GM03348 (cell line): ENCODE measurements around the gene PTPRR.
"Not testable (repeated sequence)": the region's sequence is repeated elsewhere in the genome, so short reads cannot be mapped to it uniquely, and the experiment has no call there.

Source experiments
- DNase-seq: peaks from one replicate; pipeline ENCODE4 v3.0.0; 2012; ENCODE audit warnings: low spot score

The PTPRR gene

DNA sequence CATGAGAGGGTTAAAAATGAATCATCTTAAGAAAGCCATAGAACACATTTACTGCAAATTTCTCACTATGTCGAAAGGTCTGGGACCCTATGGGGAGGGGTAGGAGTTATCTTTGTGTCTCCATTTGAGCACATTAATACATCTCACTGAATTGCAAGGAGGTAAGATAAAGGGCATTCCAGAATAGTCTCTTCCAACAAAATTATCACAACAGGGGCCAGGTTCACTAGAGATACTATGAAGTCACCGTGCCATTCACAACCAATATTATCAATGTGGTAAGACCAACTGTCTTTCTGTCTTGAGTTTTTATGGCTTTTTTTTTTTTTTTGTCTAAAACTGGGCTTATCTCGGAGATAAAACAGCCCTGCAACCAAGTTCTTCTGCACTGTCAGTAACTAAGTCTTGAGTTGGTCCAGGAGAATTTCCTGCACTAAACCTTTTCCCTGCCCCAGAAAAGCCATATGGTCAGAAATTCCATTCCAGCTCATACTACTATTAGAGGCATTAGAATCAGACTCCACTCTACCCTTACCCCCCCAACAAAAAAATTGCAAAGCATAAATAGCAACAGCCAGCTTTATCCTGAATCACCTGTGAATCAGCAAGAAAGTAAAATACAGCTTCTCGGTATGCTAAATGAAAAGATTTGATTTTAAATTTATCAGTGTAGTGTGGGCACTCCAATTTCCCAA is 79.7 kb downstream of the PTPRR start:
- peak; percentile 12 for DNase-seq

GRCh38 chr12:70839544-70839943 is 81.0 kb downstream of the PTPRR start:
- no peak for DNase-seq

DNA sequence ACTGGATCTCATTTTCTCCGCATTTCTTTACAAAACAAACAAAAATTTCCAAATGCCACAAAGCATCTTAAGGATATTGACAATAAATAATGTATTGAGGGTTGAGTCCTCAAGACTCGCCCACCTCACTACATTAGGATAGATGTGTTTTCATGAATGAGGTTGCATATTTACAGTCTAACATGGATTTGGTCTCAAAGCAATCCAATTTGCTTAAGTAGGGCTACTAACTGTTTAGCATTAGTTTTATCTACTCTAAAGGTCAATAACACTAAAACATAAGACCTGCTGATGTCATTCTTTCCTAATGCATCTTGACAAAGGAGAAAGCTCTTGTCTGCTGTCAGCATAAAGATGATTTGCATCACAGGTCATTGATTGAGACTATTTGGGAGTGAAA is 82.4 kb downstream of the PTPRR start:
- DNase-seq, result no peak

- no peak for DNase-seq
These were observed 83.5 kb downstream of the PTPRR start for GRCh38 chr12:70837026-70837425.

DNA sequence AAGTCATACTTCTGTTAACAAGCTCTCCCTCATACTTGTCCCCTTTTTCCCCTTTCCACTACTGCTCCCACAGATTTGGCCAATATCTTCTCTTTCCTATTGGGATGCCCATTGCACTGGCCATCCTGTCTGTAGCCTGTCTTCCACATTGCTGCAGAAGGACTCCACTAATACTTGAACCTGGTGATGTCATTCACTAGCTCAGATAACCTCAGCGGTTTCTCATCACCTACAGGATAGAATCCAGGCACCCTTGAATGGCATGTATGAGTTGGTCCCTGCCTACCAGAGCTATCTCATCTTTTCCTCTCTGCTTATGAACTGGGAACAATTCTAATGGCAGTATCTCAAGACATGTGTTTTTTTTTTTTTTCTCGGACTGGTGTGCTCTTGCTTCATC is 84.6 kb downstream of the PTPRR start:
- no peak for DNase-seq

DNA sequence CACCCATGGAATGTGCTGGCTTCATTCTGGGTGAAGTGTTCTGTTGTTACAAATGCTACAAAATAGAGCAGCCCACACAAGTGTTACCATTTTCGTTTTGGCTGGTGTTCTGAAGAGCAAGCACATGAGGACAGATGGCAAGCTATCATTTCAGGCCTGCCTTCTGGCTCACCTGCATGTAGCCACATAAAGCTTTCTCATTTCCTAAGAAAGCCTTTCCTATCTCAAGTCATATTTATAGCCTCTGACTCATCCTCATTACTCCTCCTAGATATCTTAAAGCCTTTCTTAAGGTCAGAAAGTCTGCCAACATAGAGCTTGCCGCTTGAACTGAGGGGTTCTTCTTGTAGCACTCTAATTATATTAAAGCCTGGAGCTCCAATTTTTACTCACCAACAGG is 89.0 kb downstream of the PTPRR start:
- no peak for DNase-seq

DNA sequence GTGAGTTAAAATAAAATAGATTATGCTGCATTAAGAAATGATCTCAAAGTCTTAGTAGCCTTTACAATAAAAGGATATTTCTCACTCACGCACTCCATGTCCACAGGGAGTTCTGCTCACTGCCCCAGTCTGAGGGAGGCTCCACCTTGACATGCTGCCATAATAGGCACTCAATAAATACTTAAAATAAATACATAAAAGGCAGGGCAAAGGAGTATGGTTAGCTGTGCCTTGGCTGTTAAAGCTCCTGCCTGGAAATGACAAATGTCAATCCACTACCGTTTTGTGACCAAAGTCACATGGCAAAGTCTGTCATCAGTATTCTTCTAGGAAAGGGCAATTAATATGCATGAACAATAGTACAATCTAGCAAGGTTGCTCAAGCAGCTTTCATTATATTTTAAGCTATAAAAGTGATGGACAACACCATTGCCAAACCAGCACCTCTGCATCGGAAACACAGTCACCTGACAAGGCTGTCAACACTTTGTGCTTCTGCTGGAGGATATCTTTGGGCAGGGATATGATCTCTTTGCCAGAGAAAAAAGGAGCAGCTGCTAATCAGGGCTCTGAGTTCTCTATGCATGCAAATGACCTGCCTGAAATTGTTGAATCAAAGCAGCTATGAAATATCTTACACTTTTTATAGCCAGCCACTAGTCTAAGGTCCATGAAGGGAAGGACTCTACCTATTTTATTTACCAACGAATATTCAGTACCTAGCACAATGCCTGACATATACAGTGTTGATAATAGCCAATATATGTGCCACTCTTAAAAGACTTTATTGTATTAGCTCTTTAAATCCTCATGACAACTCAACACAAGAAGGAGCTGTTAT is 90.1 kb downstream of the PTPRR start:
- DNase-seq, result no peak

GRCh38 chr12:70829070-70829469 is 91.5 kb downstream of the PTPRR start:
- no peak for DNase-seq

DNA sequence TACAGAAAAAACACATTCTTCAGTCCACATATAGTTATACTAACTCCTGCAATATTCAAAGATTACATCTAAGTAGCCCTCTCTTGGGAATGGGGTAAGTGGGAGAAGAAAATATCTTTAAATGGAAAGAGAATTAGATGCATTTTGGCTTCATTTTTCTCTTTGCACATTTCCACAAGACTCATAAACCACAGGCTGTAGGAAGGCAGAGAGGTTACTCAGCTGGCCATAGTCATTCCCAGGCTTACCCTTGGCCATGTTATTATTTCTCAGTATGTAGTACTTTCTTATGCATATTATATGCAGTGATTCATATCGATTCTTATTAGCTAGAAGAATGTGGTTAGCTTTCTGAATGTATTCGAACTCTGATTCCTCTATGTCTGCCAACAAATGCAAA is 92.2 kb downstream of the PTPRR start:
- no peak for DNase-seq

GRCh38 chr12:70826156-70826555 is 94.4 kb downstream of the PTPRR start:
- no peak for DNase-seq

GRCh38 chr12:70824511-70824910 is 96.0 kb downstream of the PTPRR start:
- DNase-seq, result no peak

- no peak for DNase-seq
These were observed 97.2 kb downstream of the PTPRR start for GRCh38 chr12:70823182-70823976.

- DNase-seq, result no peak
These were observed 98.1 kb downstream of the PTPRR start for GRCh38 chr12:70822412-70822811.

GRCh38 chr12:70815971-70816391 is 104.6 kb downstream of the PTPRR start:
- DNase-seq, result no peak

DNA sequence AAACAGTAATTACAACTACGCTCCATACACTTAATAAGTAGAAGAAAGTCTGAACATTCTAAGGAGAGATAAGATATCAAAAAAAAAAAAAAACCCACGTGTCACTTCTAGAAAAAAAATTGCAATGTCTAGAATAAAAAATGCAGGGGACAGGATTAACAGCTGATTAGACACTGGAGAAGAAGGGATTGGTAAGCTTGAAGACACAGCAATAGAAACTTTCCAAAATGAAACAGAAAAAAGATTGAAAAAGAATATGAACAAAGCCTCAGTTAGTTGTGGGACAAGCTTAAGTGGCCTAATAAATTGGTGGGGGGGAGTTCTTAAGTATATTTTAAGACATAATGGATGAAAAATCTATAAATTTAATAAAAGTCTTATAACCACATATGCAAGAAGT is 105.5 kb downstream of the PTPRR start:
- DNase-seq, result no peak

DNA sequence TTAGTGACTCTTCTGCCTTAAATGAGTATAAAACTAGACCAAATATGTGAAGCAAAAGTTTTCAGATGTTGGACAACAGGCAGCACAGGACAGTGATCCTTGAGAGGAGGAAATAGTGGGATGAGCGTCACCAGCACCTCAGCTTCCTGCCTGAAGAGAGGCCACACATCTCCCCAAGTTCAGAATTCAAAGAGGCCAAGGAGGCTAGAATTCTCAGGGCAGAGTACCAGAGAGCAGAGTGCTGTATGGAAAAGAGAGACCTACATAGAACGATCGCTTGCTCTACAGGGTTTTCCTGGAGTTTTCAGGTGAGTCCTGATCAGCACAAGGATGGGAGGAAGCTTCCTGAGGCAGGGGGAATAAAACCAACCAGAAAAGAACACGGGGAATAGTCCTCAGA is 107.0 kb downstream of the PTPRR start:
- no peak for DNase-seq

DNA sequence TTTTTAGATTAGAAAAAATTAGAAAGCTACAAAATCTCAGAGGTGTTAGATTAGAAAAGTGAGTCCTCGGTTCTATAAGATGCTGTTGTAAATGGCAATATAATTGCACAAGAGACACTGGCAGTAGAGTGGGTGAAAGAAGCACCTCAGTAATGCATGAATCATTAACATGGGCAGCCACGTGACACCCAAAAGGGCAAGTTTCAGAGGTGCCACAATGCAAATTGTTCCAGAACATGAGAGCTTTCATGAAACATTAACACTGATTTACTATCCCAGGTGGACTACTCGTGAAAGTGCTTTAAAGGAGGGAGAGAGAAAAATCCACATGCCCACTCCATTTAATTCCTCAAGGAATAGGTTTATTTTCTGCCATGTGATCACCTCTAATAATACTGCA is 108.4 kb downstream of the PTPRR start:
- no peak for DNase-seq

GRCh38 chr12:70809887-70810286 is 110.7 kb downstream of the PTPRR start:
- DNase-seq, result no peak

- not testable (repeated sequence) for DNase-seq
These were observed 112.5 kb downstream of the PTPRR start for GRCh38 chr12:70807993-70808392.

DNA sequence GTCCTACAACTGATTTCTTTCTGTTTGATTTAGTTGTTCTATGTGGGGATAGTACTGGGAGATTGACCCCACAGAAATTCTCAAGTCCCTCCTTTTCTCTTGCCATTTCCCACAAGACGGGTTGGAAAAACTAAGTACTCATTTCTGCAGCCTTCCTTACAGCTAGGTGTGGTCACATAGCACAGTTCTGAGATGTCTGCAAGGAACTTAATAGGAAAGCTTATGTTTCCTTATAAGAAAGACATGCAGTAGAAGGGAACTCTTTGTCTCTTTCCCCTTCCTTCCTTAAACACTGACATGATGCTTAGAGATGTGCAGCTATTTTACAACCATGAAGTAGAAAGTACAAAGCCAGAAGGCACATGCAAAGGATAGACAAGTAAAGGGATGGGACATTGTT is 113.7 kb downstream of the PTPRR start:
- DNase-seq, result no peak

- no peak for DNase-seq
These were observed 114.5 kb downstream of the PTPRR start for GRCh38 chr12:70806043-70806442.

GRCh38 chr12:70798016-70798783 is 122.3 kb downstream of the PTPRR start:
- no peak for DNase-seq
